Measurements from ENCODE around the gene ACOT11.
"Not testable (repeated sequence)": the region's sequence is repeated elsewhere in the genome, so short reads cannot be mapped to it uniquely, and the experiment has no call there.

ACOT11 gene

GRCh38 chr1:54623216-54624007 lies 75.4 kb downstream of the ACOT11 start, which contains the start of gene FAM151A:
TSS of gene FAM151A (minus strand) at chr1:54623525. CDS start at chr1:54623395, 130 bp downstream.
- H3K4me1 Mint-ChIP-seq: peaks cover 12% of the 10 kb centered on the region
- H3K27ac Mint-ChIP-seq: peak within 1 kb of the TSS in 2 of 3 experiments; percentile 10 to 55
- no peak within 1 kb of the TSS for H3K4me3 Mint-ChIP-seq
- H3K36me3 Mint-ChIP-seq (ENCODE audit: low read depth): no peaks in the 10 kb centered on the region
- no peaks in the 10 kb centered on the region for H3K9me3 Mint-ChIP-seq
- TF ChIP-seq, protein P1, sequence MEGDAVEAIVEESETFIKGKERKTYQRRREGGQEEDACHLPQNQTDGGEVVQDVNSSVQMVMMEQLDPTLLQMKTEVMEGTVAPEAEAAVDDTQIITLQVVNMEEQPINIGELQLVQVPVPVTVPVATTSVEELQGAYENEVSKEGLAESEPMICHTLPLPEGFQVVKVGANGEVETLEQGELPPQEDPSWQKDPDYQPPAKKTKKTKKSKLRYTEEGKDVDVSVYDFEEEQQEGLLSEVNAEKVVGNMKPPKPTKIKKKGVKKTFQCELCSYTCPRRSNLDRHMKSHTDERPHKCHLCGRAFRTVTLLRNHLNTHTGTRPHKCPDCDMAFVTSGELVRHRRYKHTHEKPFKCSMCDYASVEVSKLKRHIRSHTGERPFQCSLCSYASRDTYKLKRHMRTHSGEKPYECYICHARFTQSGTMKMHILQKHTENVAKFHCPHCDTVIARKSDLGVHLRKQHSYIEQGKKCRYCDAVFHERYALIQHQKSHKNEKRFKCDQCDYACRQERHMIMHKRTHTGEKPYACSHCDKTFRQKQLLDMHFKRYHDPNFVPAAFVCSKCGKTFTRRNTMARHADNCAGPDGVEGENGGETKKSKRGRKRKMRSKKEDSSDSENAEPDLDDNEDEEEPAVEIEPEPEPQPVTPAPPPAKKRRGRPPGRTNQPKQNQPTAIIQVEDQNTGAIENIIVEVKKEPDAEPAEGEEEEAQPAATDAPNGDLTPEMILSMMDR (IDR thresholded peaks at IDR 0.05; ENCODE audit: unreplicated experiment in 3 of 3): no peak
- H3K27me3 Mint-ChIP-seq (ENCODE audit: low read depth): peaks cover 4% of the 10 kb centered on the region

GRCh38 chr1:54624466-54625464 lies 76.7 kb downstream of the ACOT11 start:
- no peaks in the 10 kb centered on the region for H3K9me3 Mint-ChIP-seq
- peaks cover 4% of the 10 kb centered on the region for H3K27me3 Mint-ChIP-seq (ENCODE audit: low read depth)
- TF ChIP-seq, protein P1 (IDR thresholded peaks at IDR 0.05; ENCODE audit: unreplicated experiment in 3 of 3): no peak
- peaks cover 12% of the 10 kb centered on the region for H3K4me1 Mint-ChIP-seq
- H3K36me3 Mint-ChIP-seq (ENCODE audit: low read depth): no peaks in the 10 kb centered on the region
- H3K4me3 Mint-ChIP-seq: no peak overlapping the region
- H3K27ac Mint-ChIP-seq: no peak overlapping the region

DNA sequence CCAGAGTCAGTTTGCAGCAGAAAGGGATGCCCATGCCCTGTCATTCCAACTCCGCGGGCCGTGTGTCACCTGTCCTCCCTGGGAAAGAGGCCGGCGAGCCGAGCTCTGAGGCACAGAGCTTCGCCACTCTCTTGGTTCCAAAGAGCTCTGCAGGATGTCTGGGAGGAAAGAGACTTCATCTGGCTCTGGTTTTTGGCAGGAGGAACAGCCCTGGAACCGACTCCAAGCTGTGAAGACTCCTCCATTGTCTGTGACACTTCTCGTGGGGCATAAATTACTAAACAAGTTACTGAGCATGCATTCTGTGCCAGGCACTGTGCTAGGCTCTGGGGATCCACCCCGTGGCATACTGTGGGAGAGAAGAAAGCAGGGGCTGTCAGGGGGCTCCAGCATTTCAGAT lies 79.2 kb downstream of the ACOT11 start:
- TF ChIP-seq, protein P1 (IDR thresholded peaks at IDR 0.05; ENCODE audit: unreplicated experiment in 3 of 3): no peak
- peak overlapping the region in 2 of 3 experiments; percentile 46 to 88 for H3K27ac Mint-ChIP-seq
- peaks cover 11% of the 10 kb centered on the region for H3K4me1 Mint-ChIP-seq
- no peaks in the 10 kb centered on the region for H3K36me3 Mint-ChIP-seq (ENCODE audit: low read depth)
- peaks cover 2% of the 10 kb centered on the region for H3K9me3 Mint-ChIP-seq
- peaks cover 11% of the 10 kb centered on the region for H3K27me3 Mint-ChIP-seq (ENCODE audit: low read depth)
- H3K4me3 Mint-ChIP-seq: no peak overlapping the region

- H3K27ac Mint-ChIP-seq; H3K4me3 Mint-ChIP-seq; H3K27me3 Mint-ChIP-seq (ENCODE audit: low read depth); H3K9me3 Mint-ChIP-seq; H3K4me1 Mint-ChIP-seq; H3K36me3 Mint-ChIP-seq (ENCODE audit: low read depth): not testable (repeated sequence)
Observed at GRCh38 chr1:54635804-54636203, 87.8 kb downstream of the ACOT11 start.

GRCh38 chr1:54636461-54637446 lies 88.7 kb downstream of the ACOT11 start:
- H3K9me3 Mint-ChIP-seq; H3K4me1 Mint-ChIP-seq; H3K4me3 Mint-ChIP-seq; H3K27me3 Mint-ChIP-seq (ENCODE audit: low read depth); H3K36me3 Mint-ChIP-seq (ENCODE audit: low read depth): not testable (repeated sequence)
- peak overlapping the region in 1 of 3 experiments; percentile 26 for H3K27ac Mint-ChIP-seq

DNA sequence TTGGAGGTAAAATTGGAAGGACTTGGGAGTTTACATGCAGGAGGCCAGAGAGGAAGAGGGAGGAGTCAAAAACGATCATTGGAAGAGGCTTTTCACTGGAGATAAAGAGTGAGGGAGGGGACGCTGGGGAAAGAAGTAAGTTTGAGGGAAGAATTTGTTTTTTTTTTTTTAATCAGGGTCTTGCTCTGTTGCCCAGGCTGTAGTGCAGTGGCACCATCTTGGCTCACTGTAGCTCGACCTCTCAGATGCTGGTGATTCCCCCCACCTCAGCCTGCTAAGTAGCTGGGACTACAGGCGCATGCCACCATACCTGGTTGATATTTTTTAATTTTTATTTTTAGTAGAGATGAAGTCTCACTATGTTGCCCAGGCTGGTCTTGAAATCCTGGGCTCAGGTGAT lies 92.3 kb downstream of the ACOT11 start:
- Mint-ChIP-seq H3K4me1 (no peaks in the 10 kb centered on the region), H3K27me3 (ENCODE audit: low read depth) (no peaks in the 10 kb centered on the region), H3K27ac (no peak overlapping the region), H3K4me3 (no peak overlapping the region), H3K9me3 (peaks cover 19% of the 10 kb centered on the region), H3K36me3 (ENCODE audit: low read depth) (peaks cover 7% of the 10 kb centered on the region)
- TF ChIP-seq, protein P1 (IDR thresholded peaks at IDR 0.05; ENCODE audit: unreplicated experiment in 3 of 3): no peak
